Measurements from ENCODE around the gene DCTN3.

- TF ChIP-seq POLR2A (IDR thresholded peaks at IDR 0.05; ENCODE audit: low read depth, low read length) (no peak), CTCF (conservative IDR thresholded peaks at IDR 0.05; ENCODE audit: low read depth, low read length) (peak; percentile 86), CEBPB (IDR thresholded peaks at IDR 0.05; ENCODE audit: low read depth, low read length) (peak; percentile 66)
These were observed 7.4 kb downstream of the DCTN3 start for GRCh38 chr9:34612788-34613390.

Measured in IMR-90 (cell line).